NB4 (cell line): ENCODE measurements around the gene PANK4.

Experiments used
- DNase-seq: peaks from one replicate; pipeline ENCODE4 v3.0.0; 2010; ENCODE audit warnings: low read depth
- H3K4me3 ChIP-seq: one replicate; pipeline ENCODE4 v1.5.1; 2011; ENCODE audit warnings: mild to moderate bottlenecking, low read depth, low read length, moderate library complexity
- MAX ChIP-seq: IDR thresholded peaks from 2 replicates; pipeline ENCODE4 v1.6.1; 2011; ENCODE audit warnings: low read depth, low read length
- MYC ChIP-seq: IDR thresholded peaks from 2 replicates; pipeline ENCODE4 v1.6.1; 2011; ENCODE audit warnings: low read depth, low read length
- POLR2A ChIP-seq: IDR thresholded peaks from 2 replicates; pipeline ENCODE4 v1.6.1; 2011; ENCODE audit warnings: mild to moderate bottlenecking; ENCODE audit not compliant: insufficient read length; ENCODE audit errors: extremely low read depth
- TF ChIP-seq, protein P1 (sequence below): IDR thresholded peaks from one replicate; pipeline ENCODE4 v1.5.1; 2012; ENCODE audit warnings: low read depth, low read length

PANK4 gene

DNA sequence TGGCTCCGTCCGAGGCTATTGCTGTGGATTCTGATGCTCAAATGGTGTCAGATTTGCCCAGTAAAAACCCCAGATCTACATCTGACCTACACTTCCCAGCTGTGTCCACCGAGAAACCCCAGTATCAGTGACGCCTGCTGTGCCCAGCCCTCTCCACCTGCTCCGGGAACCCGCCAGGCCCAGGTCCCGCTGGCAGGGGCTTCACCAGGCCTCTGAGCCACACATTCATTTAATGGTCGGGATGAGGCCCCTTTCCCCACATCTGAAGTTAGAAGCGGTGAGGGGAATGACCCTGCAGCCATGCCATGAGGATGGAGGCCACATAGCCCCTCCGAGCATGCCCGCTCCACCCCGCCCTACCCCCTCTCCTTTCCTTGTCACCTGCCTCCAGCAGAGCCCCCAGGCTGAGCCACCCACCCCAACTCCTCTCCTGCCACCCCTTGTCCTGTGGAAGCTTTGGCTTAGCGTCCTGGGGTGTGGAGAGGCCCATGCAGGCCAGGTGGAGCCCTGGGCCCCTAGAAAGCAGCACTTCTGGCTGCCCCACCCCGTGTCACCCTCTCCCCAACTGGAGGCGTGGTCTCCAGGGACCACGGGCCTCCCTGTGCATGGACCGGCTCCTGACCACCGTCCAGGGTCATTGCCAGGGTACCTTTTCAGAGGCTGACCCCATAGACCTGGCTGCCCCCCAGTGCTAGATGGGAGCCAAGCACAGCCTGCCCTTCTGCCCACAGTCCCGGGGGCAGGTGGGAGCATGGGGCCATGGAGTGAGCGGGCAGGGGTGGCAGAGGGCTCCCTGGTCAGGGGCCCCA, 37.8 kb upstream of the PANK4 start:
- DNase-seq: no peak
- TF ChIP-seq MYC (no peak), POLR2A (no peak), MAX (no peak)
- TF ChIP-seq, protein P1, sequence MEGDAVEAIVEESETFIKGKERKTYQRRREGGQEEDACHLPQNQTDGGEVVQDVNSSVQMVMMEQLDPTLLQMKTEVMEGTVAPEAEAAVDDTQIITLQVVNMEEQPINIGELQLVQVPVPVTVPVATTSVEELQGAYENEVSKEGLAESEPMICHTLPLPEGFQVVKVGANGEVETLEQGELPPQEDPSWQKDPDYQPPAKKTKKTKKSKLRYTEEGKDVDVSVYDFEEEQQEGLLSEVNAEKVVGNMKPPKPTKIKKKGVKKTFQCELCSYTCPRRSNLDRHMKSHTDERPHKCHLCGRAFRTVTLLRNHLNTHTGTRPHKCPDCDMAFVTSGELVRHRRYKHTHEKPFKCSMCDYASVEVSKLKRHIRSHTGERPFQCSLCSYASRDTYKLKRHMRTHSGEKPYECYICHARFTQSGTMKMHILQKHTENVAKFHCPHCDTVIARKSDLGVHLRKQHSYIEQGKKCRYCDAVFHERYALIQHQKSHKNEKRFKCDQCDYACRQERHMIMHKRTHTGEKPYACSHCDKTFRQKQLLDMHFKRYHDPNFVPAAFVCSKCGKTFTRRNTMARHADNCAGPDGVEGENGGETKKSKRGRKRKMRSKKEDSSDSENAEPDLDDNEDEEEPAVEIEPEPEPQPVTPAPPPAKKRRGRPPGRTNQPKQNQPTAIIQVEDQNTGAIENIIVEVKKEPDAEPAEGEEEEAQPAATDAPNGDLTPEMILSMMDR: no peak
- H3K4me3 ChIP-seq: no peak overlapping the region

GRCh38 chr1:2563205-2563604, 36.8 kb upstream of the PANK4 start:
- DNase-seq: no peak
- no peak overlapping the region for H3K4me3 ChIP-seq
- TF ChIP-seq, protein P1: no peak
- TF ChIP-seq MYC (no peak), POLR2A (no peak), MAX (no peak)

GRCh38 chr1:2561898-2562895, 35.8 kb upstream of the PANK4 start:
- TF ChIP-seq MAX (no peak), MYC (no peak), POLR2A (no peak)
- TF ChIP-seq, protein P1: peak; percentile 45
- no peak overlapping the region for H3K4me3 ChIP-seq
- no peak for DNase-seq

- no peak overlapping the region for H3K4me3 ChIP-seq
- no peak for TF ChIP-seq MYC
- no peak for TF ChIP-seq MAX
- TF ChIP-seq POLR2A: no peak
- TF ChIP-seq, protein P1: no peak
- DNase-seq: no peak
Observed at GRCh38 chr1:2561446-2561845, 35.0 kb upstream of the PANK4 start.

- no peak for DNase-seq
- TF ChIP-seq, protein P1: no peak
- TF ChIP-seq MYC (no peak), MAX (no peak), POLR2A (no peak)
- no peak overlapping the region for H3K4me3 ChIP-seq
Observed at GRCh38 chr1:2560299-2561073, 34.1 kb upstream of the PANK4 start.
